ENCODE measurements around the gene FGF12. TPM values are rescaled to one million over a fixed set of nuclear protein-coding genes. Genes with fewer than 3 reads are reported as not detected.

The FGF12 gene
- total RNA-seq, 2 donors from 2014 or later = 0.25 to 0.48 TPM

DNA sequence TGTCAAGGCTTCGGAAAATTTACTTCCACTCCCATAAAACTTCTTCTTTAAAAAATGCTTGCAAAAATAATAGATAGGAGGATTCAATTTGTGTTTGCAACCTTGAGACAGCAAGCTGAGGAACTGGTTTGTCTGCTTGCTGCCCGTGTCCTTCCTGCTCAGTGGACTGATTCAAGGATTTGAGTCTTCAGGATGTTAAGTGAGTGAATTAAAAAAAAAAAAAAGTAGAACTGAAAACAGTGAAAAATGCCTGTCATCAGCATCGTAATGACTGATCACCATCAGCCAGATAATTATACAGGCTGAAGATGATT, 453.7 kb downstream of the FGF12 start:
- Histone ChIP-seq H3K9me3 (no peaks in the 10 kb centered on the region), H3K4me3 (no peak overlapping the region), H3K36me3 (no peaks in the 10 kb centered on the region), H3K9ac (ENCODE audit: low read depth in 2 of 2, low read length in 2 of 2) (no peak overlapping the region), H3K27me3 (no peaks in the 10 kb centered on the region), H3K4me1 (no peaks in the 10 kb centered on the region), H3K27ac (no peak overlapping the region)
- intact Hi-C loops (cut with DNase I) = no loop called here
- TF ChIP-seq, protein P1, sequence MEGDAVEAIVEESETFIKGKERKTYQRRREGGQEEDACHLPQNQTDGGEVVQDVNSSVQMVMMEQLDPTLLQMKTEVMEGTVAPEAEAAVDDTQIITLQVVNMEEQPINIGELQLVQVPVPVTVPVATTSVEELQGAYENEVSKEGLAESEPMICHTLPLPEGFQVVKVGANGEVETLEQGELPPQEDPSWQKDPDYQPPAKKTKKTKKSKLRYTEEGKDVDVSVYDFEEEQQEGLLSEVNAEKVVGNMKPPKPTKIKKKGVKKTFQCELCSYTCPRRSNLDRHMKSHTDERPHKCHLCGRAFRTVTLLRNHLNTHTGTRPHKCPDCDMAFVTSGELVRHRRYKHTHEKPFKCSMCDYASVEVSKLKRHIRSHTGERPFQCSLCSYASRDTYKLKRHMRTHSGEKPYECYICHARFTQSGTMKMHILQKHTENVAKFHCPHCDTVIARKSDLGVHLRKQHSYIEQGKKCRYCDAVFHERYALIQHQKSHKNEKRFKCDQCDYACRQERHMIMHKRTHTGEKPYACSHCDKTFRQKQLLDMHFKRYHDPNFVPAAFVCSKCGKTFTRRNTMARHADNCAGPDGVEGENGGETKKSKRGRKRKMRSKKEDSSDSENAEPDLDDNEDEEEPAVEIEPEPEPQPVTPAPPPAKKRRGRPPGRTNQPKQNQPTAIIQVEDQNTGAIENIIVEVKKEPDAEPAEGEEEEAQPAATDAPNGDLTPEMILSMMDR (IDR thresholded peaks at IDR 0.05) = no peak
- no peak for DNase-seq

DNA sequence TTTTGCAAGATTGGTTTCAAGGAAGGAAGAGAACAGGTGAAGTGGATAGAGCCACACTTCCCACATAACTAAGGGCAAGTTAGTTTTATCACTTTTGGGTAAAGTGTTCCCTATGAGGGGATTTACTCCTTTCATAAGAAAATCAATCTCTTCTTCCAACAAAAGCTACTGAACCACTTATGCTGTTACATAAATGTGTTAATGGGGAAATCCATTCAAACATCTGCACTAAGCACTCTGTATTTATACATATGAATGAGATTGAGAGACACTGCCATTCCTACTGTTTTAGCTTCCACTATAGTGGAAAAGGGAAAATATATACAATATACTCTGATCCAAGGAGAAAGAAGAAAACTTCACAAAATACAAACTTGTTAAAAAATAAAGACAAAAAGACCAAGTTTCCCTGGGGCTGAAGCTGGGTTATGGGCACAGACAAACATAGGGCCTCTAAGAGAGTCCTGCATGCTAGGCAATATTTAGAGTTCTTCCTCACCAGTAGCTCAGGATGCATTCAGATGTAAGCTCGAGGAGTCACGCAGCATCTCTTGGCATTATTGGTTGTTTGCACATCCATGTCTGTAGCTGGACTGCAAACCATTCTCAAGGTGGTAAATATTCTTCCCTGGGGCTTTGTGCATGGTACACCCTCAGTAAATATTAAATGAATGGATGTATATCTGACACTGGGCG, 454.2 kb downstream of the FGF12 start:
- Histone ChIP-seq H3K27ac (no peak overlapping the region), H3K36me3 (no peaks in the 10 kb centered on the region), H3K4me1 (no peaks in the 10 kb centered on the region), H3K9ac (ENCODE audit: low read depth in 2 of 2, low read length in 2 of 2) (no peak overlapping the region), H3K9me3 (no peaks in the 10 kb centered on the region), H3K4me3 (no peak overlapping the region), H3K27me3 (no peaks in the 10 kb centered on the region)
- intact Hi-C loops (cut with DNase I) = no loop called here
- DNase-seq = no peak
- TF ChIP-seq, protein P1 (IDR thresholded peaks at IDR 0.05) = no peak

DNA sequence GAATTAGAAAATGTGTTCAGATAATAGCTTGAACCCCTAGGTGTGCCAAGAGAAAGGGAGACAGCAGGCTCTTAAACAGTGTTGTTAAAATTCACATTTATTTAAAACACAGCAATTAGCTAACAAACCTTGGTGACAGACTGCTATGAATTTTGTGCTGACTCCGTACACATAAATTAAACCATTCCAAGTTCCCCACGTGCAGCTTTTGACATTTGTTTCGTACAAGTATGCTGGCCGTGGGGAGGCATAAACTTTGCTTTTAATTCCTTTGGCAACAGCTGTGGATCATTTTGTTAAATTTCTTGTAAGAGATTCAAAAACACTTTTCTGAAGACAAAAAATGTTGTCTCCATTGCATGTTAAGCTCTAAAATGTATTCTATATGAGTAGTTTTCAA, 465.3 kb downstream of the FGF12 start:
- intact Hi-C loops (cut with DNase I) = no loop called here
- Histone ChIP-seq H3K27me3 (no peaks in the 10 kb centered on the region), H3K4me3 (no peak overlapping the region), H3K27ac (no peak overlapping the region), H3K36me3 (no peaks in the 10 kb centered on the region), H3K4me1 (no peaks in the 10 kb centered on the region), H3K9ac (ENCODE audit: low read depth in 2 of 2, low read length in 2 of 2) (no peak overlapping the region), H3K9me3 (no peaks in the 10 kb centered on the region)
- no peak for DNase-seq
- TF ChIP-seq, protein P1 (IDR thresholded peaks at IDR 0.05) = no peak

DNA sequence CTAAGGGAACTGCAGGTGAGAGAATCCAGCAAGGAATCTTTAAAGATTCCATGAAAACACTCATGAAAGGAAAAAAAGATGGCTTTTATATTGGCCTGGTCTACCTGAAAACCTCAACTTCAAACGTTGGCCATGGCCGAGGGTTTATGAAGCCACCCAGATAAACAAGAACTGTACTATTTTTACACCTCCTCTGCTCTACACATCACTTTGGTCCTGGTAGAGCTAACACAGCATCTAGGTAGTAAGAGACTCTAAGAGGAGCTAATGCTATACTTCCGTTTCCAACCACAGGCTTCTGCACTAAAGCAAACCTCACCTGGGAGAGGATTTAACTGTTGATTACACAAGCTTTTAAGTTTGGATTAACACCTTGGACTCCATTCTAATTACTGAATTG, 466.2 kb downstream of the FGF12 start:
- Histone ChIP-seq H3K27me3 (no peaks in the 10 kb centered on the region), H3K4me3 (no peak overlapping the region), H3K36me3 (no peaks in the 10 kb centered on the region), H3K4me1 (no peaks in the 10 kb centered on the region), H3K27ac (no peak overlapping the region), H3K9me3 (no peaks in the 10 kb centered on the region), H3K9ac (ENCODE audit: low read depth in 2 of 2, low read length in 2 of 2) (no peak overlapping the region)
- DNase-seq = no peak
- intact Hi-C loops (cut with DNase I) = no loop called here
- TF ChIP-seq, protein P1 (IDR thresholded peaks at IDR 0.05) = no peak

DNA sequence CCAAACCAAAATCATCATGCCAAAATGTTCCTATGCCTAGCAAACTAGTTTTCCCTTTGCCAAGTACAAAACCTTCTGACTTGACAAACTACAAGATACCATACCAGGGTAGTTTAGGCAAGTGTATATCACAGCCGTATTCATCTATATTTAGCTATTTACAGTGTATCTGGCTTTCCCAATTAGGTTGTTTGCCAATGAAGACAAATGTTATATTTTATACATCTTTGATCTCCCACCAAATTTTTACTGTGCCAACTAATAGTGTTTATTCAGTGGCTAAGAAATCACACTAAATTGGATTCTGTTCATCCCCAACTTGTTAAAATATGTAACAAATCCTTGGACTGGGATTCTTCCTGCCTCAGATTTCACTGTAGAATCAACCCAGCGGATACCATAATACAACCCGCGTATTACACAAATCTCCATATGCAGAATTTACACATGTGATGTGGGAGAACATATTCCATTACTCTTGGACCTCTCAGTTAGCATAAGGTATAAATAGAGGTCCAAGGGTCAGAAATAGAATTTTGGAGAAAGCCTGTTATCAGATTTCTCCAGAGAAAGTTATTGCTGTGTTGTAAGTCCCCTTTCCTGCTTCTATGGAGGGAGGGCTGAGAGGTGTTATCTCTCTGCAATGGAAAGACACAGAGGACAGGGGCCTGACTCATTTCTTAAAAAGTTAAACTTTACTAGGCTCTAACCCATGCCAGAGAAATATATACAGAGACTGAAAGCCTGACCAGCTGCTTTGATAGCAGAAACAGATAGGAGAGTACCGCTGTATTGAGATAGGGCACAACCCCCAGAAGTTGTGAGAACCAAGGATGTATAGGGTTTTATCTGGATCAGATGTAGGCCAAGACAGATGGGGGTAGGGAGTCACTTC, 467.0 kb downstream of the FGF12 start:
- Histone ChIP-seq H3K9ac (ENCODE audit: low read depth in 2 of 2, low read length in 2 of 2) (no peak overlapping the region), H3K4me3 (no peak overlapping the region), H3K9me3 (no peaks in the 10 kb centered on the region), H3K4me1 (no peaks in the 10 kb centered on the region), H3K27me3 (no peaks in the 10 kb centered on the region), H3K27ac (no peak overlapping the region), H3K36me3 (no peaks in the 10 kb centered on the region)
- intact Hi-C loops (cut with DNase I) = no loop called here
- DNase-seq = no peak
- TF ChIP-seq, protein P1 (IDR thresholded peaks at IDR 0.05) = no peak
